GM18951 (cell line): ENCODE measurements around the gene RAF1.

Source experiments
- POLR2A ChIP-seq: IDR thresholded peaks from 4 replicates; pipeline ENCODE4 v1.6.1; 2011; ENCODE audit warnings: mild to moderate bottlenecking; ENCODE audit not compliant: insufficient read length, insufficient read depth; ENCODE audit errors: extremely low read depth
- in situ Hi-C: fragments of 300-500 bp; cut with MboI; formaldehyde crosslinking; loops from one replicate; pipeline ENCODE4 v1.12.0; 2022; ENCODE audit warnings: low sequenced_read_pairs, mixed read lengths, inconsistent platforms; ENCODE audit not compliant: unreplicated experiment

RAF1 gene

DNA sequence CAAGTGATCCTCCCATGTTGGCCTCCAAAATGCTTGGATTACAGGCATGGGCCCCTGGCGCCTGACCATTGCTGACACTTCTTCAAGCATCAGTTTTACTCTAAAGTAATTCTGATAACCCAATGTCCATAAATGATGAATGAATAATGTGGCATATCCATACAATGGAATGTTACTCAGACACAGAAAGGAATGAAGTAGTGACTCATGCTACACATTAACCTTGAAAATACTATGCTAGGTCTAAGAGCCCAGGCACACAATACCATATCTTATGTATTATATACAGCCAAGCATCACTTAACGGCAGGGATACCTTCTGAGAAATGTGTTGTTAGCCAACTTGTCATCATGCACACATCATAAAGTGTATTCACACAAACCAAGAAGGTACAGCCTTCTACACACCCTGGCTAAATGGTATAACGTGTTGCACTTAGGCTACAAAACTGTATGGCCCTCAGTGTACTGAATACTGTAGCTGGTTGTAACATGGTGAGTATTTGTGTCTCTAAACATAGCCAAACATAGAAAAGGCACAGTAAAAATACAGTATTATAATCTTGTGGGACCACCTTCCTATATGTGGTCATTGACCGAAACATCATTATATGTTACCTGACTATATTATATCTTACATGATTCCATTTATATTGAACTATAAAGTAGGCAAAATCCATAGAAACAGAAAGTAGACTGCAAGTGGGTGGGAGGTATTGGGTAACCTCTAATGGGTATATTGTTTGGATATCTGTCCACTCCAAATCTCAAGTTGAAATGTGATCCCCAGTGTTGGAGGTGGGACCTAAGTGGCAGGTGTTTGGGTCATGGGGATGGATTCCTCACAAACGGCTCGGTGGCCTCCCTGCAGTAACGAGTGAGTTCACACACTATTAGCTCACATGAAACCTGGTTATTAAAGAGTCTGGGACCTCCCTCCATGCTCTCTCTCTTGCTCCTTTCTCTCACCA lies 75.6 kb downstream of the RAF1 start:
- TF ChIP-seq POLR2A = no peak
- in situ Hi-C loops = no loop called here

DNA sequence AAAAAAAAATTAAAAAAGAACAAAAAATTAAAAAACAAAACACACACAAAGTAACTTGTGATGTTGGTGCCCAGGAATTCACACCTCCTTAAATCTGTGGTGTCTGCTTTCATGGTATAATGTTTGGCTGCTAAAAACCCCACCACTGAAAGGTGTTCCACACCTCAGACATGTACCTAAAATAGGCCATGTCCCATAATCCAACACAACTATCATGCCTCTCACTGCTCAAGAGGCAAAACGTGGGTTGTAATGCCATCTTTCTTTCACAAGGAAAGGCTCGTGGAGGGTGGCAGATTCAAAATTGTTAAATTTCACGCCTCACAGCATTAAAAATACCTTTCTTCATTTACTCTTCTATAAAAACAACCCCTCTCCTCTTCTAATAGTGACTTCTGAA lies 77.5 kb downstream of the RAF1 start:
- in situ Hi-C loops = no loop called here
- TF ChIP-seq POLR2A = no peak

DNA sequence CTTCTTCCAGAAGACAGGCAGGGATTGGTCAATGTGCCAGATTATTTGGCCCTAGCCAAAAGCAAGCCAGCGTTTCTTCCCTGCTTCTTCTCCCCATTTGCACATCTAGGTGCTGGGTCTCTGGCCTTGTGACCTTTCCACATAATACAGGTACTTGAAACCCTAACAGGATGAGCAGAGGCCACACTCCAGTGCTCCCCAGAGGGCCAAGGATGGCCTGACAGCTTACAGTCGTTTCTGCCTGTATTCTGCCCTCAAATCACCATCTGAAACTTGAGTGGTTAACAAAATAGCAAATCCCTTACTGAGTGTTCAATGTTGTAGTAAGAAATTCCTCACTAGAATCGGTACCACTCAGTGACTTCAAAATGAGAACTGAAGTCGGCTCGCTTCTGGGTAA lies 77.9 kb downstream of the RAF1 start:
- in situ Hi-C loops = no loop called here
- no peak for TF ChIP-seq POLR2A

DNA sequence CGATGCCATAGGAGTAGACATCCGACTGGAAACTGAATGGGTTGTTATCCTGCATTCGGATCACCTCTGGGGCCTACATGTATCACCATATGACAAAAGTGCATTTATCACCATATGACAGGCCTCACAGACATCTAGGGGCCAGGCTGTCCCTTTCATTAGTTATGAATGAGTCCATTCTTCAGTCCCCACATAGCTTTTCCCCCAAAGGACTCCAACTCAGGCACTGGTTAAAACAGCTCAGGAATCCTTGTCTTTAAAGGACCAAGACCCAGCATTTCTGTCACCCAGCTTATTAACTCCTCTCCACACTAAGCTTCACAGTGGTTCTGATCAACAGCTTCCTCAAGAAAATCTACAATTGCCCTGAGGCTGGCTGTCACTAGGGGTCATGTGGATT lies 78.7 kb downstream of the RAF1 start:
- no peak for TF ChIP-seq POLR2A

DNA sequence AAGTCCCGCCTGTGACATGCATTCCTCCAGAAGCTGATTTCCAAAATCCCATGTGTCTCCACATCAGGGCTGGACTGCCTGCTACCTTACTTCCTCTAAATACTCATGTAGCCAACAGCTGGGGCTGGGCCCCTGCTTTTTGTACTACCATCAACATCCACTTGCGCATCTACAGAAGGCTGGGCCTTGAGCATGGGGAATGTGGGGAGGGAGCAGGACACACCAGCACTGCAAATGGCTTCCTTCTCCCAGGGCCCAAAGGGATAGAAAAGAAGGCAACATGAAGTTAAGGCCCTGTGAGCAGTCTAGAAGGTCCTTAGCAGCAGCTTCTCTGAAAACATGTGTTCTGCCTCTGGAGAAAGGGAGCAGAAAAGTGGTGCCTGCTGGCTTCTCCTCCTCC lies 79.8 kb downstream of the RAF1 start:
- in situ Hi-C loops = no loop called here
- no peak for TF ChIP-seq POLR2A

More for the DNA sequence above, 78.7 kb downstream of the RAF1 start:
- in situ Hi-C loops = no loop called here

DNA sequence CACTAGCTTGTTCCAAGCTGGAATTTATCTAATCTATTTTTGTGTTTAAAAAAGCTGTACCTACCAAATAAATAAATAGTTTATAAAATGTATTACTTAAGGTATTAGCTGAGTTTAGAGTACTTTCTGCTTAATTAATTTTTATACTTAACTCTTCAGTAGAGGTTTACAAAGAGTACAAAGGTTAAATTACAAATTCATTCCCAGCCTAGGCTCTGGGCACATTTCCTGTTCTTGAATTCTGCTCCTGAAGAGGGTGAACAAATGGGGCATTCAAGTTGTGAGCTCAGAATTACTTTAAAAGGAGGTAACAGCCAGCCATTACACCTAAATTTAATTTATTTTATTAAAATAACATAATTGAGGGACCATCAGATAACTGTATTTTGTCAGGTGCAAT lies 80.6 kb downstream of the RAF1 start:
- no peak for TF ChIP-seq POLR2A
- in situ Hi-C loops = no loop called here

DNA sequence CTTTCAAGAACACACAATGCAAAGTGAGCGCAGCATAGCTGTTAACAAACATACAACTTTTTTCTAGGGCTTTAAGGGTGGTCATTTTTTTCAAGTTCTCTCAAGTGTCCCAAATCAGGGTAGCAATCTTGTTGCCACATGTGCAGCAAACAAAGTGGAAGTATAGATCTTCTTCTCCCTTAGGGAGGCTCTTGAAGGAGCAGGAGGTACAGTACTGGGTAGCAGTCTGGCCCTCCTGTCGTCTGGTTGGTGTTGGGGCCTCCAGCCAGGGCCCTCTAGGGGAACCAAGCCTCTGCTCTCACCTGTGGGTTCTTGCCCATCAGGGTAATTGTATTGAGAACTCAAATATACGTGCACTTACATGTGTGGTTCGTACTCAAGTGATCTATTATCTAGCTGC lies 81.2 kb downstream of the RAF1 start:
- in situ Hi-C loops = no loop called here
- TF ChIP-seq POLR2A = no peak

DNA sequence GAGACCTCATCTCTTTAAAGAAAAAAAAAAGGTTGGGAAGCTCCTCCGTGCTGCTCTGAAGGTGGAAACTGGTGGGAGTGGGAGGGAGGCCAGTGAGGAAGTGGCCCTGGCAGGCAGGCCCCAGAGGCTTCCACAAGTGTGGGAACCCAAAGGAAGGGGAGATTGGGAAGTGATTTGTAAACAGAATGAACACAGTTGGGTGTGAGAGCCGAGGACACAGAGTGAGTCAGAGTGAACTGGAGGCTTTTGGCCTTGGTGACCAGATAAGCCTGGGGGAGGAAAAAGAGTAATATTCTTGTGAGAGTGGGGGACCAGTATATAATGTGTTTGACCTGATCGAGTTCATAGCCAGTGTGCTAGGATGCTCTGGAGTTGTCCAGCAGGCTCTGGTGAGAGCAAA lies 84.0 kb downstream of the RAF1 start:
- no peak for TF ChIP-seq POLR2A
- in situ Hi-C loops = no loop called here

DNA sequence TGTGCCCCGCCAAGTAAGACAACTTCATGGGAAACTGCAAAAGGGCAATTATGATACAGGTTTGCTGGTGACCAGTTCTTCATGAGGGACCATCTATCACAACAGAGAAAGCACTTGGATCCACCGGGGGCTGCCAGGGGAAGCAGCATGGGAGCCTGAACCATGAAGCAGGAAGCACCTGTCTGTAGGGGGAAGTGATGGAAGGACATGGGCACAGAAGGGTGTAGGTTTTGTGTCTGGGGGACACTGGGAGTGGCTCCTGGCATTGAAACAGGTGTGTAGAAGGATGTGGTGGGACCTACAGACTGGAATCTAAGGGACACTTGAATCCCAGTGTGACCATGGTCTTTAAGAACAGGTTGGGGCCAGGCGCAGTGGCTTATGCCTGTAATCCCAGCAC lies 84.5 kb downstream of the RAF1 start:
- in situ Hi-C loops = no loop called here
- no peak for TF ChIP-seq POLR2A

DNA sequence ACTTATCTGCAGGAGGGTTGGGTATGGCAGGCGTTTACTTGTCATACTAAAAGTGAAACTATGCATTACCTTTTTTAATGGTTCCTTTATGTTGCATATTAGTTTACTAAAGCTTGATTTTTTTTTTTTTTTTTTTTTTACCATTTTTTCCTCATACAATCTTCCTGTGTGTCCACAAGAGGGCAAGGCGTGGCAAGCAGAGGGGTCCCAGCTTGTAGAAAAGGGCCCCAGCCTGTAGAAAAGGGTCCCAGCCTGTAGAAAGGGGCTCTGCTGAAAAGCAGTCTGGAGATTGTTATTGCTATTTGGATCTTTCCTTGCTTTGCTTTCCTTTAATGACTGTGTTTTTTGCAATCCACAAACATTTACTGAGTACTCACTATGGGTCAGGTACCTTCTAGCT lies 85.2 kb downstream of the RAF1 start:
- no peak for TF ChIP-seq POLR2A
- in situ Hi-C loops = no loop called here

DNA sequence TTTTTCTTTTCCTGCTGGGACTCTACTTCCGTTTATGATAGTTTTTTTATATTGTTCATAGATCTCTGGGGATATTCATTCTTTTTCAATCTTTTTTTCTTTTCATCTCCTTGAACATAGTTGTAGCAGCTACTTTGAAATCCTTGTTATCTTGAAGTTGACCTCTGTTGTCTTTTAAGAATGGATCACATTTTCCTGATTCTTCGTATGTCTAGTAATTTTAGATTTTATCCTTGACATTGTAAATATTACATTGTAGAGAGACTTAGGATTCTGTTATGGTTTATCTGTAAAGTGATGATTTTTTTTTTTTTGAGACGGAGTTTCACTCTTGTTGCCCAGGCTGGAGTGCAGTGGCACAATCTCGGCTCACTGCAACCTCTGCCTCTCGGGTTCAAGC lies 86.5 kb downstream of the RAF1 start:
- no peak for TF ChIP-seq POLR2A
- in situ Hi-C loops = no loop called here

DNA sequence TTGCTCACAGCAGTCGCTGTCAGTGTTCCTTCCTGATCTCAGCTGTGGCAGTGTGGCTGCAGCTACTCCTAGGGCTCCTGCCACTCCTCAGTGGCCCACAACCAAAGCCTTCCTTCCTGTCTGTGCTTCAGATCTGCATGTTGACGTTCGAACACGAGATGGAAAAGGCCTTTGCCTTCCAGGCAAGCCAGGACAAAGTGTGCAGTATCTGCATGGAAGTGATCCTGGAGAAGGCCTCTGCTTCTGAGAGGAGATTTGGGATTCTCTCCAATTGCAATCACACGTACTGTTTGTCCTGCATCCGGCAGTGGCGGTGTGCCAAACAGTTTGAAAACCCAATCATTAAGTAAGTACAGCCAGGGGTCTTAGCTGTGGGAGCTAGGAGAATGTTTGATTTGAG lies 89.3 kb downstream of the RAF1 start:
- in situ Hi-C loops = no loop called here
- no peak for TF ChIP-seq POLR2A

DNA sequence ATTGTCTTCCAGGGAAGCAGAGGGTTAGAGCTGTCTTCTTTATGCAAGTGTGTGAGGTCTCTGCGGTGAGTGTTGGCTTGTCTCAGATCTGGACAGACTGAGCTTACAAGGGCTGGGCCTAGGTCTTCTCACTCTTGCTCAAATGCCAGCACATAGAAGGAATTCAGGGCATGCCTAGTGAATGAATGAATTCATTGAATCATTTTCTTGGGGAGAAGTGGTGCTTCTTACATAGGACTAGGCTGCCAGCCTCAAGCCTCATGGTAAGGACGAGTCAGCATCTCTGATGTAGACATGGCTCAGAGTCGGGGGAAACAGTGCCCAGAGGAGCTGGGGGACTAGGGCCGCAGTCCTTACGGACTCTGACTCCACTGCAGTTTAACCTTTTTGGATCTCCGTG lies 89.8 kb downstream of the RAF1 start:
- in situ Hi-C loops = no loop called here

DNA sequence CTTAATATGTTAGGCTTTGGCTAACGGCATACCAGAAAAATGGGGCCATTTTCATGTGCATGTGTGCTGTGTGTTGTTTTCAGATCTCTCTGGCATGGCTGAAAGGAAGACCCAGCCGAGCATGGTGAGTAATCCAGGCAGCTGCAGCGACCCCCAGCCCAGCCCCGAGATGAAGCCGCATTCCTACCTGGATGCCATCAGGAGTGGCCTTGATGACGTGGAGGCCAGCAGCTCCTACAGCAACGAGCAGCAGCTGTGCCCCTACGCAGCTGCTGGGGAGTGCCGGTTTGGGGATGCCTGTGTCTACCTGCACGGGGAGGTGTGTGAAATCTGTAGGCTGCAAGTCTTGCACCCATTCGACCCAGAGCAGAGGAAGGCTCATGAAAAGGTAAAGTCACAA lies 91.9 kb downstream of the RAF1 start:
- in situ Hi-C loops = no loop called here
- no peak for TF ChIP-seq POLR2A

More for the DNA sequence above, 89.8 kb downstream of the RAF1 start:
- TF ChIP-seq POLR2A = no peak

DNA sequence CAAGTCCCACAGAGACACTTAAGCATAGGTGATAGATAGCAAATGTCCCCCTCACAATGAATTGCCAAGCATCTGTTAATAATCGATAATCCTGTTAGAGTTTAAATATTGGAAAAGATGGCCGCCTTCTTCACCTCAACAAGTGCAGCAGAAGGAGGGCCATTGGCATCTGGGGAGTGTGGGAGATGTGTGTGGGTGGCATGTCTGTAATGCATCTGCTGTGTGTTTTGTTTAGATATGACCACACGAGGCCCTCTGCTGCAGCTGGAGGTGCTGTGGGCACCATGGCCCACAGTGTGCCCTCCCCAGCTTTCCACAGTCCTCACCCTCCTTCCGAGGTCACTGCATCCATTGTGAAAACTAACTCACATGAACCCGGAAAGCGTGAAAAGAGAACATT lies 94.1 kb downstream of the RAF1 start:
- in situ Hi-C loops = no loop called here

DNA sequence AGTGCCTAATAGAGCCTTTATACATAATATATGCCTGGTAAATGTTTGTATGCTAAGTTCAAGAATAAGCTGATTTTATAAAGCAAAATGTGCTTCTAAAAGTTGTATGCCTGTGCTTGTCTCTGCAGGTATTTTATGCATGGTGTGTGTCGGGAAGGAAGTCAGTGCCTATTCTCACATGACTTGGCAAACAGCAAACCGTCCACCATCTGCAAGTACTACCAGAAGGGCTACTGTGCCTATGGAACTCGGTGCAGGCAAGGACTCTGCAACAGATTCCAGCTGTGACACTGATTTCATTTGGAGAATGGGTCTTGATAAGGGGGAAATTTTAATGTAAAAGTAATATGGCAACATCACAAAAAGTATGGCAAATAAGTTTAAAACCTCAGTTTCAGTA lies 95.2 kb downstream of the RAF1 start:
- in situ Hi-C loops = no loop called here
- no peak for TF ChIP-seq POLR2A

More for the DNA sequence above, 94.1 kb downstream of the RAF1 start:
- no peak for TF ChIP-seq POLR2A
